Left ventricle myocardium superior (tissue), 1 donor: Measurements from ENCODE around the gene JMJD1C. TPM values are rescaled to one million over a fixed set of nuclear protein-coding genes. Genes with fewer than 3 reads are reported as not detected.
"Not testable (repeated sequence)": the region's sequence is repeated elsewhere in the genome, so short reads cannot be mapped to it uniquely, and the experiment has no call there.

ENCODE experiments used
- ATAC-seq: fragments of 200-7000 bp; cut with Tn5 transposase; one replicate; pipeline ENCODE4 v1.9.1; 2020; ENCODE audit warnings: mild to moderate bottlenecking, moderate library complexity
- DNase-seq: peaks from one replicate; pipeline ENCODE4 v3.0.0-alpha.2; 2020
- intact Hi-C: fragments of 100-400 bp; cut with micrococcal nuclease; formaldehyde crosslinking; loops from one replicate; pipeline ENCODE4 v1.11.0; 2022
- total RNA-seq: library from RNA; stranded (reverse); fragmentation: NEBNext Ultra II Directional; extraction: Animal tissue kit (Norgen Biotek cat#: 25700); gene quantifications from one replicate; pipeline ENCODE4 v1.2.1, GENCODE V29; 2021
- donor health status: DM: no; HTN: yes; CAD: no; lungs with severe emphysema.

Gene JMJD1C
- total RNA-seq, 1 donor from 2014 or later = 32.7 TPM

DNA sequence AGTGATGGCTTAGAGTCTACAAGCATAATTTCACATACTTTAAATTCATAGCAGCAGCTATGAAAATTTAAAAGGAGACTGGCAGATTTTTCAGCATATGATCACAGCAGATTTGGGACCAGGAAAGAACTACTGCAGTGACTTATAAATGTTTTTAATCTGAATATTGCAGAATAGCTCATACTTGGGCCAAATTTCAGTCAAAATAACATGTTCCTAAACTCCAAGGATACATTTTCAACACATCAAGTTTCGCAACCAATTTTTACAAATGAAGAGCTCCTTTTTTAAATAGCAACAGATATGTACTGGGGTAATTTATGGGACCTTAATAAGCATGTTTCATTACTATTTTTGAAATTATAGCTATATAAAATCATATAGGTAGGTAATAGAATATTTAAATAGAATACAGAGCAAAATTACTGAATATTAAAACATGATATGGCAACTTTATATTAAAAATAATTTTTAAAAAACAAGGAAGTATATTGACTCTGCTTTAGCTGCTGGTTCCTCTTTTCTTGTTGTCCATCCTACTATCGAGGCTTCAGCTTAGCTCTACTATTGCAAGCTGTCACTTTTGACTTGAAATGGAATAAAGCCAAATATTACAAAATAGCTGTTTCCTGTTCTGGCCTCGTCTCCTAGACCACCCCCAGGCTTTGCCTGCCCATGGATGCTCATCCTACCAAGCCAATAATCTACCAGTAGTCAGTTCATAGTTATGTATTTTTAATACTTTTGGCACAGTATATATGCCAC, 209.6 kb downstream of the JMJD1C start:
- ATAC-seq = peak; percentile 81
- intact Hi-C loops = no loop called here
- no peak for DNase-seq

DNA sequence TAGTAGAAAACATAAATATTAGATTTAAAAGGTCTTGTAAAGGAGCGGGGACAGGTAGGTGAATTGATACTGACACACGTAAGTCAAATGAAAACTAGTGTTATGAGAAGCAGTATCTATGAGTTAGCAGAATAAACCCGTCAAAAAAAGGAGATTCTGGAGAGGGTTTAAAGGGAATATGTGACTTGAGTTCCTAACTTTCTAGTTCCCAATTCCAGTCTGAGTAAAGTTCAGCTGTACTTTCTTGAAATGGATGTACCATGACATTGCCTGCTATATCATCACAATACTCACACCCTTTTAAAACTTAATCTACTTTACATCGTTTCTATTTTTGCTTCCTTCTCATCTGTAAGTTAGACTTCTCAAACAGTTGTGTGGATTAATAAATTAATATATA, 210.5 kb downstream of the JMJD1C start:
- intact Hi-C loops = no loop called here
- DNase-seq (no peak), ATAC-seq (no peak)

DNA sequence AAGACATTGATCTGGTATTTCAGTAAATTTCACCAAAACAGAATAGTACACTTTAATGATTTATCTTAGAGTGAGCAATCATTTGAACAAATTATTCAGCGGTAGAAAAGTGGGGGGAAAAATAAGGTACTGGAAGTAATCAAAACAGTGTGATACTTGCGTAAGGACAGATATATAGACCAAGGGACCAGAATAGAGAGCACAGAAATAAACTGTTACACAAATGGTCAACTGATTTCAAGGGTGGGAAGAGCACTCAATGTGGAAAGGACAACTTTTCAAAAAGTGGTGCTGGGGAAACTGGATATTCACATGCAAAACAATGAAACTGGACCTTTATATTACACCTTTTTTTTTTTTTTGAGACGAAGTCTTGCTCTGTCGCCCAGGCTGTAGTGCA, 212.7 kb downstream of the JMJD1C start:
- ATAC-seq (peak; percentile 48), DNase-seq (no peak)
- intact Hi-C loops = no loop called here

DNA sequence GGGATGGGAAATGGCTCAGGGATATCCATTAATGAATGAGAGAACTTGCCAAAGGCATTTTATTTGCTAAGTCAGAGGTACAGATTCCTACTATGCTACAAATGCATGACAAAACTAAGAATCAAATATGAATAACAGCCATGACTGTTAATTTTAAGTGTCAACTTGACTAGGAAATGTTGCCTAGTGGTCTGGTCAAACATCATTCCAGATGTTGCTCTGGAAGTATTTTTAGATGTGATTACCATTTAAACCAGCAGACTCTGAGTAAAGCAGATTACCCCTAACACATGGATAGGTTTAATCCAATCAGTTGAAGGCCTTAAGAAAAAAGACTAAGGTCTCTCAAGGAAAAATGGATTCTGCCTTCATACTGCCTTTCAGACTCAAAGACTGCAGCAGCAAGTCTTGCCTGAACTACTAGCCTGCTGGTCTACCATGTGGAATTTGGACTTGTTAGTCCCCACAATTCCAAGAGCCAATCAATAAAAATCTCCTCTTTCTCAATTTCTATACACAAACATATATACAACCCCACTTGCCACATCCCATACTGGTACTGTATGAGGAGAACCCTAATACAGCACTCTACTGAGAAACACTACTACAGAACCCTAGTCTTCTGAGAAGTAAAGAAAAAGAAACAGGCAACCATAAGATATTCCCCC, 213.5 kb downstream of the JMJD1C start:
- intact Hi-C loops = no loop called here
- no peak for DNase-seq
- ATAC-seq = no peak

DNA sequence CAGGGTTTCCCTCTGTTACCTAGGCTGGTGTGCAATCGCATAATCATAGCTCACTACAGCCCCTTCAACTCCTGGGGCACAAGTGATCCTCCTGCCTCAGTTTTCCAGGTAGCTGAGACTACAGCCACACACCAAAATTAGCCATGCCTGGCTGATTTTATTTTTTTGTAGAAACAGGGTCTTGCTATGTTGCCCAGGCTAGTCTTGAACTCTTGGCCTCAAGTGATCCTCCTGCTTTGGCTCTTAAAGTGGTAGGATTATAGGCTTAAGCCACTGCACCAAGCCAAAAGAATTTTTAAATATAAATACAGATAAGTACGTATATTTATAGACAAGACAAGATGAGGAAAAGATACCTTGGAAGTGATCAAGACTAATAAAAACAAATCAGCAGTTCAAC, 215.7 kb downstream of the JMJD1C start:
- intact Hi-C loops = no loop called here
- ATAC-seq (no peak), DNase-seq (no peak)

DNA sequence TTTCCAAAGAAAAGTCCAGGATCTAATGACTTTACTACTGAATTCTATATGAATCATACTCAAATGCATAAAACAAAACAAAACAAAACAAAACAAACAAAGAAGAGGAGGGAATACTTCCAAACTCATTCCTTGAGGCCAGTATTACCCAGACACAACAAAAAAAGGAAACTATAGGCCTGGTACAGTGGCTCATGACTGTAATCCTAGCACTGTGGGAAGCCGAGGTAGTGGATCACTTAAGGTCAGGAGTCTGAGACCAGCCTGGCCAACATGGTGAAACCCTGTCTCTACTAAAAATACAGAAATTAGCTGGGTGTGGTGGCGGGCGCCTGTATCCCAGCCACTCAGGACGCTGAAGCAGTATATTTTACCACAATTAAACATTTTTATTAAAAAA, 218.0 kb downstream of the JMJD1C start:
- no peak for ATAC-seq
- intact Hi-C loops = no loop called here

DNA sequence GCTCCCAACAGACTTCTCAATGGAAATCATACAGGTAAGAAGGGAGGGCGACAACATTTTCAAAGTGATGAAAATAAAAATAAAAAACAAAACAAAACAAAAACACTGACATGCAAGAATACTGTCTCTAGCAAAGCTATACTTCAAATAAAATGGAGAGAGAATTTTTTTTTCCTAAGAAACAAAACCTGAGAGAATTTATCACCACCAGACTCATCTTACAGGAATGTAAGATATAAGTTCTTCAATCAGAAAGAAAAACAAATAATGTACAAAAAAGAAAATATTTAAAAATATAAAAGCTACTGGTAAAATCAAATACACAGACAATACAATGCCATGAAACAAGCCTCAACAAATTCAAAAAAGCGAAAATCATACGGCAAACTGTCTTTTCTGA, 219.4 kb downstream of the JMJD1C start:
- DNase-seq (no peak), ATAC-seq (no peak)
- intact Hi-C loops = no loop called here

More for the DNA sequence above, 218.0 kb downstream of the JMJD1C start:
- DNase-seq = no peak

DNA sequence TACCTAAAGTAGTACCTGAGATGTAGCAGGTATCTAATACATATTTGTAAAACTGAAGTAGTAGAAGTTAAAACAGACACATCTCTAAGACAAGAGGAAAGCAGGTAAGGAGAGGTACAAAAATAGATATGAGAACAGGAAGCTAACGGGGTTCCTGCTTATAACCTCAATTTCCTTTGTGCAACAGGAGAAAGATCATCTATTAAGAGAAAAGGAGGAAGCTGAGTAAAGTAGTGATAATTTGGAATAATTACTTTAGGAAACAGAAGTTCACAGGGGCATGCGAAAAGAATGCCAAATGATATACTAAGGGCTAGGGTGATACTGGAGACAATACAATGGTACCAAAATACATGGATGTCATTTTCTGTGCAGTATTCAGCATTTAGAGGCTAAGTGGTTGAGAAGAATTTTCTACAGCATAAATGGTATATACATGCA, 223.9 kb downstream of the JMJD1C start:
- DNase-seq (no peak), ATAC-seq (peak; percentile 13)
- intact Hi-C loops = no loop called here

DNA sequence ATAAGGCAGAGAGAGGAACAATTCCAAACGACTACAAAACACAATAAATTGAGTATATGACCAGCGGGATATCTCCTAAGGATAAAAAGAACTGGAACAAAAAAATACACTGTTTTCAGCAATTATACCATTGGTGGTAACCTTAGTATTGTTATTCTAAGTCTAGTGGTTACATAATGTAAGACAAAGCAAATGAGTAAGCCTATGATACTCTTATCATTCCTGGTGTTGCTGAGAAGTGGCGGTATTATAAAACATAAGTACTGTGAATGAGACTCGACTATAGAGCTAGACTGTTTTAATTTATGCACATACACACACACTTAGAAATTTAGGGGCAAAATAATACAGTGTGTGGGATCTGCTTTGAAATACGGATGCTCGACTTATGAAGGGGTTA, 225.0 kb downstream of the JMJD1C start:
- intact Hi-C loops = no loop called here
- ATAC-seq = peak; percentile 59

DNA sequence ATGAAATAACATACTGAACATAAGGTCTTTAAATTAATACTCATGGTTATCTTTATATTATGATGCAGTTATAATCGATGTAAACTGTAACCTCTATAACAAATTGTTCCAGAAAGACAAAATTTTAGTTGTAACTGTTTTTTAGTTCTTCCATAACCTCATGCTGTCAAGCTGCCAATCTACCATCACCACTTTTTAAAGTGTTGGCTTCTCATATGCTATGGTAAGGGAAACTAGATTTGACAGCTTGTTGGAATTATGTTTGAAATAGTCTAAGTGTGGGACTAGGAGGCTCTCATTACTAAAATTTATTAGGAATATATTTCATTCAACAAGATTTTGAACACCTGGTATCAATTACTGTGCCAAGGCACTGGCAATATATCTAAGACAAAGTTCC, 227.3 kb downstream of the JMJD1C start:
- DNase-seq = no peak
- intact Hi-C loops = no loop called here
- no peak for ATAC-seq

More for the DNA sequence above, 225.0 kb downstream of the JMJD1C start:
- no peak for DNase-seq

DNA sequence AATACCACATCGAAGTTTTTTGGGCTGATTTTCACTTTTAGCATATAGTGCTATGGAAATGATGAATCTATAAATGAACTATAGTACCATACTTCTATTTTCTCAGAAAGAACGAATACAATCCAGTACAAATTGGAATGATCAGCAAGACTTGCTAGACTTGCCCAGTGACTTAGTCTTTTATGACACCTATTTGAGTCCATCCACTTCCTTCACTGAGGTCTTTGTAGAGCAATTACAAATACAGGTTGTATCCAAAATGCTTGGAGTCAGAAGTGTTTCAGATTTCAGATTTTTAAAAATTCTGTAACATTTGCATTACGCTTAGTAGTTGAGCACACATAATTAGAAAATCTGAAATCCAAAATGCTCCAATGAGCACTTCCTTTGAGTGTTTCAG, 228.4 kb downstream of the JMJD1C start:
- intact Hi-C loops = no loop called here
- no peak for ATAC-seq
- no peak for DNase-seq

DNA sequence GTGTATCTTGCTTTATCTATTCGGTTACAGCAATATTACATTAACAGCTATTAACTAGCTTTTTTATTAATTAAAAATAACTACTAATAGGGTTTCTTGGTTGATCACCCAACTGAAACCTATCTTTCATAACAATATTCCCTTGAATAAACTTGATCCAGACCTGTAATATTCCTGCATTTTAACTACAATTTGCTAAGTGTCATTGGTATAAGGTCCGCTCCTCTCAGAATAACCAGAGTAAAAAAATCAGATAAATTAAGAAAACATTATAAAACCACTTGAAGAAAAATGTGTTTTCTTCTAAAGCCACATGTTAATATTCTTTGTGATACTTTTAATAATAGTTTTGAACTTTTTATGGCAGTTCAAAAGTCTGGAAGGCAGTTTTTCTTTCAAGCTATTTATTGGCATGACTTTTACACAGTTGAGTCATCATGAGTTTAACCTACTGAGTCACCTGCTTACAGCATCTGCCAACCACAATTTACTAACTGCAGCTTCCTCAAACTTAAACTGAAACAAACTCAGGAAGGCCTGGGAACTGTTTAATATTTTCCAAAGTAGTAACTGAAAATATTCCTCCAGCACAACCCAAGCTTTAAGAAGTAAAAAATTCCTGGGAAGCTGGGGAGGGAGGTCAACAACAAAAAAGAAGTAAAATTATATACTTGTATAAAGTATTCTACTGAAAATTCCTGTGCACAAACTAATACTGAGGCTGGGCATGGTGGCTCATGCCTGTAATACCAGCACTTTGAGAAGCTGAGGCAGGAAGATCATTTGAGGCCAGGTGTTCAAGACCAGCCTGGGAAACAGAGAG, 229.5 kb downstream of the JMJD1C start:
- ATAC-seq = peak; percentile 70

DNA sequence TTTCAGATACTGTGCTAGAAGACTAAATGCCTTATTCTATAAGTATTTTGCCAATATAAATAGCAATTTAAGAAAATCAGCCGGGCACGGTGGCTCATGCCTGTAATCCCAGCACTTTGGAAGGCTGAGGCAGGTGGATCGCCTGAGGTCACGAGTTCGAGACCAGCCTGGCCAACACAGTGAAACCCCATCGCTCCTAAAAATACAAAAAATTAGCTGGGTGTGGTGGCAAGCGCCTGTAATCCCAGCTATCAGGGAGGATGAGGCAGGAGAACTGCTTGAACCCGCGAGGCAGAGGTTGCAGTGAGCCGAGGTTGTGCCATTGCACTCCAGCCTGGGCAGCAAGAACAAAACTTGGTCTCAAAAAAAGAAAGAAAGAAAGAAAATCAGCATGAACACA, 230.6 kb downstream of the JMJD1C start:
- intact Hi-C loops, ATAC-seq, DNase-seq: not testable (repeated sequence)

More for the DNA sequence above, 229.5 kb downstream of the JMJD1C start:
- intact Hi-C loops = no loop called here
- no peak for DNase-seq

DNA sequence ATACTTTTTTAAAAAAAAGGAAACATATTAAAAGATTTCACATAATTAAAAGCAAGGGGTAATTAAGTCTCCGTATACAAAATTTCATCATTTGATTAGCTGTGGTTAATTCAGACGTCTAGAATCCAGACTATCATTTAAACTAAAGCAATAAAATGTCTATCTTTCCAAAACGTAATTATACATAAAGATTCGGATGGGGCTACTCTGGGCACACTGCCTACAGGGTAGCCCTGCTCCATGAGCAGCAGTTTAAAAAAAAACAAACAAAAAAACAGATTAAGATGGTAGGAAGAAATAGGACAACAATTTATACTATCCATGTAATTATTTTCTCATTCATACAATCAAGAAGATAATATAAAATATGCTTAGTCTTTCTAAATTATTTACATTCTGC, 236.6 kb downstream of the JMJD1C start:
- intact Hi-C loops = no loop called here
- ATAC-seq = no peak
- DNase-seq = no peak

DNA sequence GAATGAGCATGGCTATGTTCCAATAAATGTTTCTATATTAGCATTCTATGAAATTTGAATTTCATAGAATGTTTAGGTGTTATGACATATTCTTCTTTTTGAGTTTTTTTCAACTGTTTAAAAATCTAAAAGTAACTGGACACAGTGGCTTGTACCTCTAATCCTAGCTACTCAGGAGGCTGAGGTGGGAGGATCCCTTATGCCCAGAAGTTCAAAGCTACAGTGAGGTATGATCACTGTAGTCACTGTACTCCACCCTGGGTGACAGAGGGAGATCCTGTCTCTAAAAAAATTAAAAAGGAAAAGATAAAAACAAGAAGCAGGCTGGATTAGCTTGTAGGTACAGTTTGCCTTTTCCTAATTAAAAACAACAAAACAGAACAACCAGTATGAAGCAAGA, 237.5 kb downstream of the JMJD1C start:
- no peak for DNase-seq
- intact Hi-C loops = no loop called here
- ATAC-seq = no peak

DNA sequence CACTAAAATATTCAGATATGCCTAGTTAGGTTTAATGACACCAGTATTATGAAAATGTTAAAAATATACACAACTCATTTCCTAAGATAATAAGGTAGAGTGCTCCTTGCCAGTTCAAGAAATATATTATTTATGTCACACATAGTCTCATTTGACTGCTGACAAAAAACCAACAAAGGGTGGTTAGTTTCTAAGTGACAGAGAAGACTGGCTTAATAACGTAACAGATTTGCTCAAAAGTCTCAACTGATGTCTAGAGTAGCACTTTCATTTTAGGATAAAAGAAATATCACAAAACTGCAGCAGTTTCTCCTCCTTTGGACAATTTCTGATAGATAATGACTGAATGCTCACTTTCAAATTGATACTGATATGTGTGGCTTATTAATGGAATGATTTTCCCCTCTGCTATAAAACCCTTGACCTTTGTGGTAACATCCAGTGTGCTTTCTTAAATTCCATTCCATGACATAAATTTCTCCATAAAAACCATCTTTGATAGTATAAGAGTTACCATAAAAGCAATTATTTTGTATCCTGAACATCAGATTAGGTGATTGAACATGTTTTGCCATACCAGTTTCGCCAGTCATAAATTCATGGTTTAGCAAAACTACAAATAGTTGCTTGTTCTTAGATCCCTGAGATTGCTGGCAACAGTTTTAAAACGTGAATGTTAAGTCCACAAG, 238.4 kb downstream of the JMJD1C start:
- no peak for DNase-seq
- intact Hi-C loops = no loop called here
- ATAC-seq = no peak

DNA sequence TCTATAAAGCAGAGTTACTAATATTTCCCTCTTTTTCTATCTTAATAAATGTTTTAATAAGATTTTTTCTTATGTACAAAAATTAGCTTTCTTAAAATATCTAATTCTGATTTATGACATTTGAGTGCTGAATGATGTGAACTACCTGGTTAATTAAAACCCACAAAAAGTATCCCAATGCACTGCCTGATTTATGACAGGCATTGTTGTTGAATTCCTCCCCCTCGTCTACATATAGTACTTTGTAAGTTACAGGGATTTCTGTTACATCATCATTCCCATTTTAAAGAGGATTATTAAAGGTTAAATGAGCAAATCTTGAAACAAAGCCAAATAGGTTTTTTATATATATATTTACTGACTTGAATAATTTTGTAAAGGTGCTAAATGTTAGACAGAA, 241.5 kb downstream of the JMJD1C start:
- DNase-seq = no peak
- ATAC-seq = no peak
- intact Hi-C loops = no loop called here

DNA sequence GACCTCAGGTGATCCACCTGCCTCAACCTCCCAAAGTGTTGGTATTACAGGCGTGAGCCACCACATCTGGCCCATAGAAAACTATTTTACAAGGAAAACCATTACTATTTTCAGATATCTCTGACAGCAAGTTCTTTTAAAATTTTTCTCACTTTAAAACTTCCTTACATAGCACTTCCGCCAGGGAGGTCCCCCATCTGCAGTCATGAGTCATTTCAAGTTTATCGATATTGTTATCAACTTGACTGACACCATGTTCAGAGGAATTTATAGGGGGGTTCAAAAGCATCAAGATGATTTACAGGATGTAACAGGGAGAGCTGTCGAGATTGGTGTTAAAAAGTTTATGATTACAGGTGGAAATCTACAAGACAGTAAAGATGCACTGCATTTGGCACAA, 243.8 kb downstream of the JMJD1C start:
- DNase-seq = no peak
- intact Hi-C loops = no loop called here
- no peak for ATAC-seq

DNA sequence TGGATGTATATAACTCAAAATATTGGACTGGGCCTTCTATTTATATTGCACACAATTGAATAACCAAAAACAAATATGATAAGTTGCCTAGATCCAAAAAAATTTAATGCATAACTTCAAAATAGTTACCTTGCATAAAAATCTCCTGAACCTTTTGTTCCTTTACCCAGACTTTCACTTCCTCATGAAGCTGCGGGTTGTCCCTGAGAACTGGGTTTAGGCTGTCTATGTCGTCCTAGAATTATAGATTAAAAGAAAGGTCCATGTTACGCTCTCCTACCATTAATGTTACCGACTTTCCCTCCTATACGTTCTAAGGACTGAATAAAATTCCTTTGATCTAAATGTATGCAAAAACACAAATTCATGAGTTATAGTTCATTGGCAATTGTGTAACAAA, 246.0 kb downstream of the JMJD1C start:
- DNase-seq = no peak
- intact Hi-C loops = loop anchor here (10.0 kb wide), 1 partner anchor 405 kb away; no protein-coding TSS in a partner anchor
- ATAC-seq = no peak
